HUES64 (cell line): ENCODE results near the gene TMEM184B. TPM values are rescaled to one million over a fixed set of nuclear protein-coding genes. Genes with fewer than 3 reads are reported as not detected.
A peak's percentile ranks its signal among the peaks of the same experiment; 100 is the strongest.

Source experiments
- H3K27ac ChIP-seq: 2 replicates; pipeline ENCODE4 v1.7.0; 2013; ENCODE audit warnings: low read depth, low read length, inconsistent platforms
- H3K27me3 ChIP-seq: 2 replicates; pipeline ENCODE4 v1.6.1; 2013; ENCODE audit warnings: mild to moderate bottlenecking, low read length; ENCODE audit not compliant: insufficient read depth
- H3K36me3 ChIP-seq: 2 replicates; pipeline ENCODE4 v1.6.1; 2013; ENCODE audit warnings: mild to moderate bottlenecking, low read length; ENCODE audit not compliant: insufficient read depth
- H3K4me1 ChIP-seq: 2 replicates; pipeline ENCODE4 v1.6.1; 2013; ENCODE audit warnings: mild to moderate bottlenecking, low read length, moderate library complexity; ENCODE audit not compliant: insufficient read depth
- H3K4me3 ChIP-seq: 2 replicates; pipeline ENCODE4 v1.5.1; 2013; ENCODE audit warnings: mild to moderate bottlenecking, low read length, moderate library complexity
- H3K9ac ChIP-seq: 2 replicates; pipeline ENCODE4 v1.6.1; 2013; ENCODE audit warnings: mild to moderate bottlenecking, low read depth, low read length
- H3K9me3 ChIP-seq: 2 replicates; pipeline ENCODE4 v1.6.1; 2013; ENCODE audit warnings: low read depth, low read length; ENCODE audit not compliant: insufficient read depth
- WGBS: fragments of 150-250, 120-280 bp; methylation state at CpG from one replicate; pipeline ENCODE4 v1.1.7; 2013; ENCODE audit warnings: missing lambda C conversion rate; 5-methylcytosine and 5-hydroxymethylcytosine counted together
- polyA plus RNA-seq, 2 experiments: library from polyadenylated mRNA; stranded (reverse); fragments of 50-300 nt; gene quantifications; one replicate each; pipeline ENCODE4 v1.2.3, GENCODE V29; 2013

The TMEM184B gene
- polyA plus RNA-seq (2013, experiment 1 of 2), result 36.2 TPM
- polyA plus RNA-seq (2013, experiment 2 of 2), result 41.7 TPM

GRCh38 chr22:38272373-38273134, at the start of gene TMEM184B:
TMEM184B (minus strand) TSS chr22:38273010; CDS start chr22:38247961, 25,049 bp downstream.
- Histone ChIP-seq H3K9ac (peak within 1 kb of the TSS; percentile 76), H3K9me3 (no peaks in the 10 kb centered on the region), H3K36me3 (peaks cover 7% of the 10 kb centered on the region; the same call in 1 of the 2 replicates), H3K27me3 (no peaks in the 10 kb centered on the region), H3K4me1 (peaks cover 18% of the 10 kb centered on the region), H3K27ac (peak within 1 kb of the TSS; percentile 56), H3K4me3 (peak within 1 kb of the TSS; percentile 71)
- under 1% methylated on average over 97 of the region's 97 CpGs for WGBS

GRCh38 chr22:38320605-38321402, 48.0 kb upstream of the TMEM184B start:
- no peak overlapping the region for H3K27ac ChIP-seq
- H3K4me3 ChIP-seq, result no peak overlapping the region
- H3K9ac ChIP-seq, result no peak overlapping the region
- H3K4me1 ChIP-seq, result peaks cover 22% of the 10 kb centered on the region
- no peaks in the 10 kb centered on the region for H3K36me3 ChIP-seq
- H3K9me3 ChIP-seq, result no peaks in the 10 kb centered on the region
- 89% methylated on average over 11 of the region's 11 CpGs for WGBS
- H3K27me3 ChIP-seq, result no peaks in the 10 kb centered on the region

GRCh38 chr22:38318792-38319773, 46.3 kb upstream of the TMEM184B start:
- H3K27ac ChIP-seq, result peak overlapping the region; percentile 77; the same call in 1 of the 2 replicates
- H3K4me1 ChIP-seq, result peaks cover 38% of the 10 kb centered on the region
- H3K4me3 ChIP-seq, result no peak overlapping the region
- H3K36me3 ChIP-seq, result peaks cover 1% of the 10 kb centered on the region
- no peaks in the 10 kb centered on the region for H3K27me3 ChIP-seq
- no peaks in the 10 kb centered on the region for H3K9me3 ChIP-seq
- 68% methylated on average over 14 of the region's 14 CpGs for WGBS
- no peak overlapping the region; the same call in 1 of the 2 replicates for H3K9ac ChIP-seq

GRCh38 chr22:38317995-38318715, 45.3 kb upstream of the TMEM184B start:
- H3K4me3 ChIP-seq, result peak overlapping the region; percentile 68
- H3K27me3 ChIP-seq, result no peaks in the 10 kb centered on the region
- peak overlapping the region; percentile 77 for H3K9ac ChIP-seq
- H3K36me3 ChIP-seq, result peaks cover 11% of the 10 kb centered on the region
- H3K27ac ChIP-seq, result peak overlapping the region; percentile 57
- H3K4me1 ChIP-seq, result peaks cover 43% of the 10 kb centered on the region
- 43% methylated on average over 18 of the region's 18 CpGs for WGBS
- no peaks in the 10 kb centered on the region for H3K9me3 ChIP-seq

GRCh38 chr22:38317122-38317994, 44.5 kb upstream of the TMEM184B start, which contains the start of gene CSNK1E:
CSNK1E (minus strand) TSS chr22:38317433; CDS start chr22:38314157, 3,276 bp downstream.
- WGBS, result 1% methylated on average over 96 of the region's 98 CpGs
- Histone ChIP-seq H3K9ac (peak within 1 kb of the TSS; percentile 97), H3K27ac (peak within 1 kb of the TSS; percentile 95), H3K27me3 (no peaks in the 10 kb centered on the region), H3K4me1 (peaks cover 43% of the 10 kb centered on the region), H3K9me3 (no peaks in the 10 kb centered on the region), H3K36me3 (peaks cover 19% of the 10 kb centered on the region), H3K4me3 (peak within 1 kb of the TSS; percentile 89)

GRCh38 chr22:38316364-38317121, 43.7 kb upstream of the TMEM184B start:
- Histone ChIP-seq H3K27ac (peak overlapping the region; percentile 95), H3K4me1 (peaks cover 43% of the 10 kb centered on the region), H3K4me3 (peak overlapping the region; percentile 89), H3K9me3 (no peaks in the 10 kb centered on the region), H3K9ac (peak overlapping the region; percentile 97), H3K27me3 (no peaks in the 10 kb centered on the region), H3K36me3 (peaks cover 26% of the 10 kb centered on the region)
- WGBS, result under 1% methylated on average over 52 of the region's 52 CpGs

GRCh38 chr22:38315823-38316363, 43.1 kb upstream of the TMEM184B start:
- H3K27ac ChIP-seq, result peak overlapping the region; percentile 95
- H3K9me3 ChIP-seq, result no peaks in the 10 kb centered on the region
- peak overlapping the region; percentile 97 for H3K9ac ChIP-seq
- H3K4me3 ChIP-seq, result peak overlapping the region; percentile 89
- H3K27me3 ChIP-seq, result no peaks in the 10 kb centered on the region
- H3K4me1 ChIP-seq, result peaks cover 43% of the 10 kb centered on the region
- 5% methylated on average over 12 of the region's 12 CpGs for WGBS
- H3K36me3 ChIP-seq, result peaks cover 32% of the 10 kb centered on the region

GRCh38 chr22:38314933-38315822, 42.4 kb upstream of the TMEM184B start:
- WGBS, result 55% methylated on average over 16 of the region's 21 CpGs
- peak overlapping the region; percentile 13; the same call in 1 of the 2 replicates for H3K27ac ChIP-seq
- no peaks in the 10 kb centered on the region for H3K27me3 ChIP-seq
- no peaks in the 10 kb centered on the region for H3K9me3 ChIP-seq
- peaks cover 39% of the 10 kb centered on the region for H3K36me3 ChIP-seq
- H3K9ac ChIP-seq, result peak overlapping the region; percentile 97
- H3K4me1 ChIP-seq, result peaks cover 43% of the 10 kb centered on the region
- peak overlapping the region; percentile 89 for H3K4me3 ChIP-seq
